PC-3 (cell line): ENCODE measurements around the gene C1orf210. TPM values are rescaled to one million over a fixed set of nuclear protein-coding genes. Genes with fewer than 3 reads are reported as not detected.

Experiments
- ATAC-seq: fragments of 200-7000 bp; cut with Tn5 transposase; 2 replicates; pipeline ENCODE4 v1.9.1; 2020; ENCODE audit warnings: mild to moderate bottlenecking, moderate library complexity
- BruUV-seq: library from RNA; stranded (reverse); fragments of 400-500 nt; replicated peaks from 2 replicates; lab custom pipeline; 2021; lab: Mats Ljungman, UMichigan
- CTCF ChIA-PET: fragments of 300-600 bp; sonication (Branson Sonifier 250); formaldehyde crosslinking; loops from one replicate; lab custom pipeline; 2022; ENCODE audit warnings: antibody characterized with exemption; lab: Charles Lee
- POLR2A ChIA-PET: fragments of 300-600 bp; sonication (Branson Sonifier 250); formaldehyde crosslinking; loops from one replicate; lab custom pipeline; 2022; ENCODE audit warnings: antibody characterized with exemption; ENCODE audit not compliant: unreplicated experiment; lab: Charles Lee
- DNase-seq: peaks from one replicate; pipeline ENCODE4 v3.0.0-alpha.2; 2015
- H2AFZ ChIP-seq: fragments of 300-600 bp; sonication (generic); 2 replicates; pipeline ENCODE4 v1.6.0; 2016; ENCODE audit warnings: antibody characterized with exemption, low read length
- H3F3A ChIP-seq: fragments of 300-600 bp; sonication (generic); one replicate; pipeline ENCODE4 v1.6.0; 2017; ENCODE audit warnings: antibody characterized with exemption, low read length, control low read depth, mild to moderate bottlenecking; ENCODE audit not compliant: unreplicated experiment
- H3K27ac ChIP-seq: fragments of 300-600 bp; sonication (generic); 2 replicates; pipeline ENCODE4 v1.5.1; 2016; ENCODE audit warnings: mild to moderate bottlenecking, low read length
- H3K27me3 ChIP-seq: fragments of 300-600 bp; sonication (generic); 2 replicates; pipeline ENCODE4 v1.6.1; 2016; ENCODE audit warnings: low read length, mixed read lengths
- H3K36me3 ChIP-seq: fragments of 300-600 bp; sonication (generic); 2 replicates; pipeline ENCODE4 v1.6.1; 2016; ENCODE audit warnings: low read depth, mixed run types, low read length, mixed read lengths
- H3K4me1 ChIP-seq: fragments of 300-600 bp; sonication (generic); 2 replicates; pipeline ENCODE4 v1.5.1; 2016; ENCODE audit warnings: low read length; ENCODE audit not compliant: insufficient read depth
- H3K4me2 ChIP-seq: fragments of 300-600 bp; sonication (generic); 2 replicates; pipeline ENCODE4 v1.6.0; 2016; ENCODE audit warnings: low read length
- H3K4me3 ChIP-seq: fragments of 300-600 bp; sonication (generic); 2 replicates; pipeline ENCODE4 v1.5.1; 2016; ENCODE audit warnings: mild to moderate bottlenecking, low read length, mixed read lengths
- H3K79me2 ChIP-seq: fragments of 300-600 bp; sonication (generic); 2 replicates; pipeline ENCODE4 v1.6.1; 2017; ENCODE audit warnings: low read length, mixed read lengths
- H3K9ac ChIP-seq: fragments of 300-600 bp; sonication (generic); 2 replicates; pipeline ENCODE4 v1.6.0; 2016; ENCODE audit warnings: mild to moderate bottlenecking, low read length
- H3K9me2 ChIP-seq: fragments of 300-600 bp; sonication (generic); replicated peaks from 2 replicates; pipeline ENCODE4 v1.6.1; 2016; ENCODE audit warnings: mixed run types, low read length, mixed read lengths
- H3K9me3 ChIP-seq: fragments of 300-600 bp; sonication (generic); 2 replicates; pipeline ENCODE4 v1.6.1; 2016; ENCODE audit warnings: low read length, mixed read lengths
- H4K20me1 ChIP-seq: fragments of 300-600 bp; sonication (generic); 2 replicates; pipeline ENCODE4 v1.6.1; 2016; ENCODE audit warnings: low read length, mixed read lengths
- EZH2 ChIP-seq: fragments of 300-600 bp; sonication (generic); IDR thresholded peaks from one replicate; pipeline ENCODE4 v1.6.1; 2017; ENCODE audit warnings: antibody characterized with exemption, mild to moderate bottlenecking, low read length; ENCODE audit not compliant: unreplicated experiment
- EZH2phosphoT487 ChIP-seq: fragments of 300-600 bp; sonication (generic); IDR thresholded peaks from 2 replicates; pipeline ENCODE4 v1.6.1; 2018; ENCODE audit warnings: mild to moderate bottlenecking, antibody characterized with exemption, low read length, borderline replicate concordance
- intact Hi-C: fragments of 100-400 bp; cut with micrococcal nuclease; formaldehyde crosslinking; loops from 2 replicates; pipeline ENCODE4 v1.9.0; 2023
- total RNA-seq: library from RNA; depleted of rRNA; stranded (reverse); fragments of >200 nt; gene quantifications from 2 replicates; pipeline ENCODE4 v1.2.3, GENCODE V29; 2014
- TF ChIP-seq, protein P1 (sequence below): fragments of 300-600 bp; sonication (generic); conservative IDR thresholded peaks from 2 replicates; pipeline ENCODE4 v1.5.1; 2017; ENCODE audit warnings: antibody characterized with exemption, low read depth, mild to moderate bottlenecking, low read length

Gene C1orf210
- total RNA-seq, 1 experiment from 2014 or later: 17.8 TPM

DNA sequence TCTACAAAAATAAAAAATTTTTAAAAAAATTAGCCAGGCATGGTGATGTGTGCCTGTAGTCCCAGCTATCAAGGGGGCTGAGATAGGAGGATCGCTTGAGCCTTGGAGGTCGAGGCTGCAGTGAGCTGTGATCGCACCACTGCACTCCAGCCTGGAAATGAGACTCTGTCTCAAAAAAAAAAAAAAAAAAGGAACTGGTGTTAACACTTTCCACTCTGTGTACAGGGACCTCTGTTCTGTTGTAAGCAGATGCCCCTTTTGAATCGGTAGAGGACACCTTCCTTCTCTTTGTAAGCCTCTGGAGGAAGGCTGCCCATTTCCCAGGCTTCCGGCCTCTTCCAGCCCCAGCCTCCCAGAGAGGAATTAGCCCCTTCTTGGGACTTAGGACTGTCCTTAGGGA lies 7.3 kb upstream of the C1orf210 start:
- Histone ChIP-seq H3K4me3 (no peak overlapping the region), H3K9me3 (no peaks in the 10 kb centered on the region), H3K27ac (no peak overlapping the region), H3K4me2 (no peak overlapping the region), H3K9ac (no peak overlapping the region), H3F3A (no peaks in the 10 kb centered on the region), H3K27me3 (no peaks in the 10 kb centered on the region), H3K79me2 (no peaks in the 10 kb centered on the region), H4K20me1 (no peaks in the 10 kb centered on the region), H2AFZ (no peak overlapping the region), H3K4me1 (peaks cover 19% of the 10 kb centered on the region), H3K9me2 (no peaks in the 10 kb centered on the region), H3K36me3 (no peaks in the 10 kb centered on the region)
- TF ChIP-seq, protein P1, sequence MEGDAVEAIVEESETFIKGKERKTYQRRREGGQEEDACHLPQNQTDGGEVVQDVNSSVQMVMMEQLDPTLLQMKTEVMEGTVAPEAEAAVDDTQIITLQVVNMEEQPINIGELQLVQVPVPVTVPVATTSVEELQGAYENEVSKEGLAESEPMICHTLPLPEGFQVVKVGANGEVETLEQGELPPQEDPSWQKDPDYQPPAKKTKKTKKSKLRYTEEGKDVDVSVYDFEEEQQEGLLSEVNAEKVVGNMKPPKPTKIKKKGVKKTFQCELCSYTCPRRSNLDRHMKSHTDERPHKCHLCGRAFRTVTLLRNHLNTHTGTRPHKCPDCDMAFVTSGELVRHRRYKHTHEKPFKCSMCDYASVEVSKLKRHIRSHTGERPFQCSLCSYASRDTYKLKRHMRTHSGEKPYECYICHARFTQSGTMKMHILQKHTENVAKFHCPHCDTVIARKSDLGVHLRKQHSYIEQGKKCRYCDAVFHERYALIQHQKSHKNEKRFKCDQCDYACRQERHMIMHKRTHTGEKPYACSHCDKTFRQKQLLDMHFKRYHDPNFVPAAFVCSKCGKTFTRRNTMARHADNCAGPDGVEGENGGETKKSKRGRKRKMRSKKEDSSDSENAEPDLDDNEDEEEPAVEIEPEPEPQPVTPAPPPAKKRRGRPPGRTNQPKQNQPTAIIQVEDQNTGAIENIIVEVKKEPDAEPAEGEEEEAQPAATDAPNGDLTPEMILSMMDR: no peak
- TF ChIP-seq EZH2phosphoT487 (no peak), EZH2 (no peak)
- ChIA-PET POLR2A (no interaction called here), CTCF (no interaction called here)
- no TSS peak for BruUV-seq
- no peak for DNase-seq
- ATAC-seq: no peak
- intact Hi-C loops: no loop called here

DNA sequence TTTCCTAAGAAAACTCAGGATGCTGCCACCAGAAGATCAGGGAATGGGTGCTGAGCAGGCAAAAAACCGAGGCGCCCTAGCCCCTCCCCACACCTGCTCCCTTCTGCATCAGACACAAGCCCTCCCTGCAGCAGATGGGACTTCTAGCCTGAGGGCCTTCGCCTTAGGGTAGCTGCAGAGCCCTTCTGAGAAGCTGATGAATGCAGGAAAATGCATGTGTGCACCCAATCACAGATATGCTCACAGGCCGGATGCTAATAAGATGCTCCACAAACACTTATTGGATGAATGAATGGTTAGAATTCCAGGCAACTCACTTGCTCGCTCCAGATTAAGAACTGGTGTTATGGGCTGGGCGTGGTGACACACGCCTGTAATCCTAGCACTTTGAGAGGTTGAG lies 6.8 kb upstream of the C1orf210 start:
- no peak overlapping the region for H3K27ac ChIP-seq
- H3F3A ChIP-seq: no peaks in the 10 kb centered on the region
- H4K20me1 ChIP-seq: no peaks in the 10 kb centered on the region
- no peaks in the 10 kb centered on the region for H3K9me2 ChIP-seq
- ChIA-PET POLR2A (no interaction called here), CTCF (no interaction called here)
- intact Hi-C loops: no loop called here
- ATAC-seq: no peak
- no peak overlapping the region for H2AFZ ChIP-seq
- no peaks in the 10 kb centered on the region for H3K27me3 ChIP-seq
- no peak for DNase-seq
- no peak overlapping the region for H3K4me2 ChIP-seq
- TF ChIP-seq, protein P1: no peak
- no peak for TF ChIP-seq EZH2phosphoT487
- TF ChIP-seq EZH2: no peak
- no TSS peak for BruUV-seq
- no peak overlapping the region for H3K4me3 ChIP-seq
- H3K9ac ChIP-seq: no peak overlapping the region
- H3K9me3 ChIP-seq: no peaks in the 10 kb centered on the region
- H3K36me3 ChIP-seq: no peaks in the 10 kb centered on the region
- peaks cover 19% of the 10 kb centered on the region for H3K4me1 ChIP-seq
- H3K79me2 ChIP-seq: no peaks in the 10 kb centered on the region

DNA sequence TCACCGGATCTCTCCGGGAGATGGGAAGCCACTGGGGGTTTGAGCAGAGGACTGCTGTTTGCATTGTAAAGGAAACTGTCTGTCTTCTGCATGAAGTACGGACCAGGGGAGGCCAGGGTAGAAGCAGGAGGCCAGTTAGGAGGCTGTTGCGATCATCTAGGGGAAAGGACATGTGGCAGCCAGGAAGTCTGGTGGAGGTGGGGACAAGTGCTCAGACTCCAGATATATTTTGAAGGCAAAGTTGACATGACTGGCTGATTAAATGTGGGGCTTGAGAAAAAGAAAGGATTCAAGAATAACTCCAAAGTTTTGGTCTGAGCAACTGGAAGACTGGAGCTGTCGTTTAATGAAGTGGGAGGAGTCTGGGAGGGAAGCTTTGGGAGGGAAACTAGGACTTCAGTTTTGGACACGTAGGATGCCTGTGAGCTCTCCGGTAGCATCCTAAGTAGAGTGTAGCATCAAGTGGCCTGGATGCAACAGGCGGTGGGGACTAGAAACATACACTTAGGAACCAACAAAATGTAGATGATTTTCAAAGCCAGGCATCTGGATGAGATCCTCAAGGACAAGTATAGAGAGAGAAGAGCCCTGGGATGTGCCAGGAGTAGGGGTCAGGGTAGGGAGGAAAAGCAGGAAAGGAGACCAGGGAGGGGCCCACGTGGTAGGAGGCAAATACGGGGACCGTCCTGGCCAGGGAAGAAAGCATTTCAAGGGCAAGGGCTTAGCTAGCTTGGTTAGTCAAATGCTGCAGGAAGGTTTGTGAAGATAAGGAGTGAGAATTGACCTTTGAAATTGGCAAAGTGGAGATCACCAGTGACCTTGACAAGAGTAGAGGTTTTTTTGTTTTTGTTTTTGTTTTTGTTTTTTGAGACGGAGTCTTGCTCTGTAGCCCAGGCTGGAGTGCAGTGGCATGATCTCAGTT lies 3.7 kb upstream of the C1orf210 start:
- Histone ChIP-seq H3K4me3 (no peak overlapping the region), H3K4me1 (peaks cover 21% of the 10 kb centered on the region), H4K20me1 (no peaks in the 10 kb centered on the region), H3K79me2 (peaks cover 11% of the 10 kb centered on the region; the same call in 1 of the 2 replicates), H3K9me3 (no peaks in the 10 kb centered on the region), H3K9me2 (no peaks in the 10 kb centered on the region), H3K27me3 (no peaks in the 10 kb centered on the region), H3F3A (no peaks in the 10 kb centered on the region), H2AFZ (no peak overlapping the region), H3K4me2 (no peak overlapping the region), H3K36me3 (no peaks in the 10 kb centered on the region), H3K9ac (no peak overlapping the region), H3K27ac (no peak overlapping the region)
- CTCF ChIA-PET: no interaction called here
- BruUV-seq: no TSS peak
- intact Hi-C loops: loop anchor here (5.0 kb wide), 1 partner anchor 58 kb away; no protein-coding TSS in a partner anchor
- DNase-seq (no peak), ATAC-seq (no peak)
- POLR2A ChIA-PET: no interaction called here
- TF ChIP-seq EZH2 (no peak), EZH2phosphoT487 (no peak)
- TF ChIP-seq, protein P1: no peak
